GM10266 (cell line): ENCODE results near the gene CDK3.

Experiments used
- DNase-seq: peaks from one replicate; pipeline ENCODE4 v3.0.0; 2012; ENCODE audit errors: extremely low spot score
- CTCF ChIP-seq: IDR thresholded peaks from 2 replicates; pipeline ENCODE4 v1.5.1; 2012; ENCODE audit warnings: mild to moderate bottlenecking, low read depth; ENCODE audit not compliant: control insufficient read depth, insufficient read depth; ENCODE audit errors: missing control alignments

Gene CDK3

GRCh38 chr17:75981019-75981615 lies 19.5 kb upstream of the CDK3 start:
- no peak for DNase-seq
- TF ChIP-seq CTCF = no peak

- TF ChIP-seq CTCF = no peak
- no peak for DNase-seq
Measured at GRCh38 chr17:75983501-75984181, 17.0 kb upstream of the CDK3 start.

- TF ChIP-seq CTCF = no peak
Measured at GRCh38 chr17:75985986-75986385, 14.7 kb upstream of the CDK3 start.

GRCh38 chr17:75987041-75987440 lies 13.6 kb upstream of the CDK3 start:
- no peak for DNase-seq
- TF ChIP-seq CTCF = no peak

More at GRCh38 chr17:75985986-75986385, 14.7 kb upstream of the CDK3 start:
- no peak for DNase-seq

GRCh38 chr17:75991396-75991795 lies 9.3 kb upstream of the CDK3 start:
- no peak for DNase-seq
- TF ChIP-seq CTCF = no peak

- no peak for DNase-seq
- TF ChIP-seq CTCF = no peak
Measured at GRCh38 chr17:75994802-75995370, 5.8 kb upstream of the CDK3 start.

- no peak for DNase-seq
- TF ChIP-seq CTCF = no peak
Measured at GRCh38 chr17:75995385-75995925, 5.2 kb upstream of the CDK3 start.
